NT2/D1 (cell line): ENCODE measurements around the gene PCDHGB4.
"Not testable (repeated sequence)": the region's sequence is repeated elsewhere in the genome, so short reads cannot be mapped to it uniquely, and the experiment has no call there.

ENCODE experiments used
- DNase-seq: peaks from one replicate; pipeline ENCODE4 v3.0.0-alpha.2; 2011; ENCODE audit warnings: low read depth, low spot score
- H3K27me3 ChIP-seq: 2 replicates; pipeline ENCODE4 v1.6.0; 2011; ENCODE audit warnings: mild to moderate bottlenecking; ENCODE audit not compliant: insufficient read length, insufficient read depth
- H3K36me3 ChIP-seq: 2 replicates; pipeline ENCODE4 v1.6.1; 2011; ENCODE audit warnings: mild to moderate bottlenecking, low read length, mixed read lengths; ENCODE audit not compliant: insufficient read depth, insufficient read length
- H3K4me1 ChIP-seq: 2 replicates; pipeline ENCODE4 v1.5.1; 2011; ENCODE audit not compliant: insufficient read depth, insufficient read length
- H3K4me3 ChIP-seq: 2 replicates; pipeline ENCODE4 v1.5.1; 2011; ENCODE audit warnings: low read depth; ENCODE audit not compliant: insufficient read length
- H3K9ac ChIP-seq: 2 replicates; pipeline ENCODE4 v1.6.0; 2011; ENCODE audit warnings: low read depth; ENCODE audit not compliant: insufficient read length
- H3K9me3 ChIP-seq: 2 replicates; pipeline ENCODE4 v1.5.1; 2011; ENCODE audit warnings: mild to moderate bottlenecking, low read length; ENCODE audit not compliant: insufficient read depth
- SUZ12 ChIP-seq: IDR thresholded peaks from 2 replicates; pipeline ENCODE4 v1.6.1; 2011; ENCODE audit not compliant: insufficient read length, insufficient read depth; ENCODE audit errors: extremely low read depth
- YY1 ChIP-seq: IDR thresholded peaks from 2 replicates; pipeline ENCODE4 v1.6.1; 2011; ENCODE audit not compliant: insufficient read length, insufficient read depth
- ZNF274 ChIP-seq: IDR thresholded peaks from 2 replicates; pipeline ENCODE4 v1.6.1; 2011; ENCODE audit warnings: mild to moderate bottlenecking, low read depth, low read length

The PCDHGB4 gene

GRCh38 chr5:141411575-141411974, 24.1 kb downstream of the PCDHGB4 start:
- Histone ChIP-seq H3K4me1 (no peaks in the 10 kb centered on the region), H3K9ac (no peak overlapping the region), H3K27me3 (peaks cover 17% of the 10 kb centered on the region), H3K4me3 (no peak overlapping the region), H3K36me3 (no peaks in the 10 kb centered on the region), H3K9me3 (peaks cover 10% of the 10 kb centered on the region; the same call in 1 of the 2 replicates)
- TF ChIP-seq YY1 (no peak), ZNF274 (no peak), SUZ12 (no peak)
- no peak for DNase-seq

- Histone ChIP-seq H3K4me3 (peak within 1 kb of the TSS; percentile 42), H3K9ac (peak within 1 kb of the TSS; percentile 67), H3K4me1 (no peaks in the 10 kb centered on the region), H3K9me3 (peaks cover 10% of the 10 kb centered on the region; the same call in 1 of the 2 replicates), H3K36me3 (no peaks in the 10 kb centered on the region), H3K27me3 (peaks cover 17% of the 10 kb centered on the region)
- DNase-seq = no peak
- TF ChIP-seq YY1 (no peak), SUZ12 (no peak), ZNF274 (no peak)
Measured at GRCh38 chr5:141412854-141413539, 25.5 kb downstream of the PCDHGB4 start, which contains the start of gene PCDHGA10. Gene PCDHGA10, plus strand, starts transcription at chr5:141412987. Its CDS starts 189 bp downstream, at chr5:141413176.

GRCh38 chr5:141413540-141414069, 26.1 kb downstream of the PCDHGB4 start:
- Histone ChIP-seq H3K4me1 (no peaks in the 10 kb centered on the region), H3K36me3 (no peaks in the 10 kb centered on the region), H3K4me3 (peak overlapping the region; percentile 42), H3K9ac (peak overlapping the region; percentile 67), H3K27me3 (peaks cover 18% of the 10 kb centered on the region), H3K9me3 (peaks cover 15% of the 10 kb centered on the region; the same call in 1 of the 2 replicates)
- no peak for DNase-seq
- TF ChIP-seq YY1 = no peak
- no peak for TF ChIP-seq ZNF274
- TF ChIP-seq SUZ12 = no peak

GRCh38 chr5:141414548-141415274, 27.2 kb downstream of the PCDHGB4 start:
- not testable (repeated sequence) for H3K4me3 ChIP-seq, H3K36me3 ChIP-seq, DNase-seq, H3K4me1 ChIP-seq, H3K9ac ChIP-seq
- Histone ChIP-seq H3K9me3 (peaks cover 18% of the 10 kb centered on the region; the same call in 1 of the 2 replicates), H3K27me3 (peaks cover 14% of the 10 kb centered on the region)

GRCh38 chr5:141415275-141415618, 27.7 kb downstream of the PCDHGB4 start:
- not testable (repeated sequence) for H3K9ac ChIP-seq, H3K4me1 ChIP-seq, H3K36me3 ChIP-seq, H3K4me3 ChIP-seq, DNase-seq
- peaks cover 13% of the 10 kb centered on the region for H3K27me3 ChIP-seq
- peaks cover 22% of the 10 kb centered on the region; the same call in 1 of the 2 replicates for H3K9me3 ChIP-seq

- H3K36me3 ChIP-seq, H3K4me1 ChIP-seq: not testable (repeated sequence)
- peaks cover 25% of the 10 kb centered on the region for H3K27me3 ChIP-seq
- peak within 1 kb of the TSS; percentile 61 for H3K9ac ChIP-seq
- peak; percentile 69 for DNase-seq
- peak within 1 kb of the TSS; percentile 43 for H3K4me3 ChIP-seq
- H3K9me3 ChIP-seq = peaks cover 38% of the 10 kb centered on the region
Measured at GRCh38 chr5:141417494-141418172, 30.1 kb downstream of the PCDHGB4 start, which contains the start of gene PCDHGB7. Gene PCDHGB7, plus strand, starts transcription at chr5:141417677. Its CDS starts 183 bp downstream, at chr5:141417860.

- Histone ChIP-seq H3K4me3 (no peak overlapping the region), H3K9me3 (peaks cover 52% of the 10 kb centered on the region), H3K9ac (no peak overlapping the region), H3K36me3 (peaks cover 5% of the 10 kb centered on the region), H3K4me1 (no peaks in the 10 kb centered on the region), H3K27me3 (peaks cover 25% of the 10 kb centered on the region)
- no peak for DNase-seq
- TF ChIP-seq SUZ12 (no peak), YY1 (no peak), ZNF274 (no peak)
Measured at GRCh38 chr5:141419074-141419880, 31.8 kb downstream of the PCDHGB4 start.
